ENCODE results near the gene PDZRN4.

DNA sequence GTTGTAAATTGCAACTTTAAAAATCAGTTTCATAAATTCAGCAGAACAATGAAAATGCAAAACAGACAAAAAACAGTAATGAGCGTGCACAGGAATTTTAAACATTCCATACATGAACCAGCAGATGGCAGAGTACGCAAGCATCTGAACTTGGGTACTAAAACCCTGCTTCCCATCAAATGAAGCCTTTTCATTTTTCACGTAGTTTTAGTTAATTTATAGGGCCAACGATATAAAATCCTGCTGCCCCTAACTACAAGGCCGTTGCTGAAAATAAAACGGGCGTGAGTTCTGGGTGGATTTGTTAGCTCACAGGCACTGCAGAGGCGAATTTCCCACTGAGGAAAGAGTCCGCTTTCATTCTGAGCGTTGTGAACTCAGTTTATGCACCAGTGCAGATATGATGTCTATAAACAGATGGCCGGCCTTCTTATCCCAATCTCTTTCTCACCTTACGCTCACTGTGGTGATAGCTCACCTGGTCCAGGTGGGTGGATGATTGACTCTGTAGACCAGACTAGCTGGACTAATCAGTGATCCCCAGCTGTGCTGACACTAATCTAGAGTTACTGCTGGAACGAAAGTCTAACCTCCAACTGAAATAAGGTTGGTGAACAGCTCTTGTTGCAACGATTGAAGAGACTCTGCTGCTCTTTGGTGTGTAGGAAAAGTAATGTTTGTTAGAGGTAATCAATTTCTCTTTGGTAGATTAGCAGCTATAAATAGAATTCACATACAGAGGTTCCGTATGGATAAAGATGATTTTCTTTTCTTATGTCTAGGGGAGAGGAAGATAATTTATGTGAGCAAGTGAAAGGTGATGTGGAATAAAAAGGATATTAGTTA, 89.2 kb downstream of the PDZRN4 start:
- TF ChIP-seq CTCF (IDR thresholded peaks at IDR 0.05; ENCODE audit: poor library complexity, severe bottlenecking) (peak; percentile 90), RAD21 (conservative IDR thresholded peaks at IDR 0.05) (peak; percentile 97)
